ENCODE results near the gene ESCO1.

- TF ChIP-seq CTCF (IDR thresholded peaks at IDR 0.05; ENCODE audit: low read length) (no peak), EZH2 (IDR thresholded peaks at IDR 0.05; ENCODE audit: borderline replicate concordance, low read length) (no peak)
These were observed 24.8 kb downstream of the ESCO1 start for GRCh38 chr18:21575656-21576055.
